Measurements from ENCODE around the gene GALNT18. TPM values are rescaled to one million over a fixed set of nuclear protein-coding genes. Genes with fewer than 3 reads are reported as not detected.

GALNT18 gene
- total and polyA plus RNA-seq, 4 donors, result 17.7 to 109 (median 63.7) TPM

- H3K9ac ChIP-seq (ENCODE audit: insufficient read depth in 1 of 2, low read length in 2 of 2), result no peak overlapping the region
- H3K27ac ChIP-seq (ENCODE audit: low read depth in 1 of 2, low read length in 1 of 2), result no peak overlapping the region
- no peaks in the 10 kb centered on the region for H3K36me3 ChIP-seq (ENCODE audit: control insufficient read depth in 4 of 4, insufficient read depth in 4 of 4, low read length in 4 of 4)
- no peak for DNase-seq
- no peak for ATAC-seq (ENCODE audit: insufficient read depth, low FRiP score)
- TF ChIP-seq CTCF (IDR thresholded peaks at IDR 0.05; ENCODE audit: control extremely low read depth, extremely low read depth), result no peak
- H3K9me3 ChIP-seq (ENCODE audit: control insufficient read depth in 4 of 4, insufficient read depth in 3 of 4, low read length in 3 of 4), result peaks cover 0 to 5% (median 0%) of the 10 kb centered on the region in 4 donors
- no peaks in the 10 kb centered on the region for H3K27me3 ChIP-seq (ENCODE audit: control insufficient read depth in 3 of 3, insufficient read depth in 3 of 3, low read length in 2 of 3)
- WGBS, 2 donors, result 89 to 92% methylated on average over 1 of the region's 1 CpG
- H3K4me1 ChIP-seq (ENCODE audit: control insufficient read depth in 5 of 5, insufficient read depth in 5 of 5, low read length in 5 of 5), result peaks cover 0 to 20% (median 16%) of the 10 kb centered on the region in 5 donors
- H3K4me3 ChIP-seq, result no peak overlapping the region
These were observed 92.8 kb downstream of the GALNT18 start for GRCh38 chr11:11528986-11529385.

GRCh38 chr11:11525283-11525682 is 96.5 kb downstream of the GALNT18 start:
- no peak for ATAC-seq (ENCODE audit: insufficient read depth, low FRiP score)
- no peak overlapping the region for H3K4me3 ChIP-seq
- no peaks in the 10 kb centered on the region for H3K27me3 ChIP-seq (ENCODE audit: control insufficient read depth in 3 of 3, insufficient read depth in 3 of 3, low read length in 2 of 3)
- H3K9me3 ChIP-seq (ENCODE audit: control insufficient read depth in 4 of 4, insufficient read depth in 3 of 4, low read length in 3 of 4), result peaks cover 0 to 5% (median 0%) of the 10 kb centered on the region in 4 donors
- H3K9ac ChIP-seq (ENCODE audit: insufficient read depth in 1 of 2, low read length in 2 of 2), result no peak overlapping the region
- peaks cover 0 to 20% (median 4%) of the 10 kb centered on the region in 5 donors for H3K4me1 ChIP-seq (ENCODE audit: control insufficient read depth in 5 of 5, insufficient read depth in 5 of 5, low read length in 5 of 5)
- no peak overlapping the region for H3K27ac ChIP-seq (ENCODE audit: low read depth in 1 of 2, low read length in 1 of 2)
- TF ChIP-seq CTCF (IDR thresholded peaks at IDR 0.05; ENCODE audit: control extremely low read depth, extremely low read depth), result no peak
- no peaks in the 10 kb centered on the region for H3K36me3 ChIP-seq (ENCODE audit: control insufficient read depth in 4 of 4, insufficient read depth in 4 of 4, low read length in 4 of 4)
- WGBS, 2 donors, result 92 to 96% methylated on average over 4 to 5 of the region's 5 CpGs
- no peak for DNase-seq

- Histone ChIP-seq H3K4me1 (ENCODE audit: control insufficient read depth in 5 of 5, insufficient read depth in 5 of 5, low read length in 5 of 5) (peaks cover 0 to 22% (median under 1%) of the 10 kb centered on the region in 5 donors), H3K27me3 (ENCODE audit: control insufficient read depth in 3 of 3, insufficient read depth in 3 of 3, low read length in 2 of 3) (no peaks in the 10 kb centered on the region), H3K36me3 (ENCODE audit: control insufficient read depth in 4 of 4, insufficient read depth in 4 of 4, low read length in 4 of 4) (no peaks in the 10 kb centered on the region), H3K4me3 (no peak overlapping the region), H3K27ac (ENCODE audit: low read depth in 1 of 2, low read length in 1 of 2) (no peak overlapping the region), H3K9me3 (ENCODE audit: control insufficient read depth in 4 of 4, insufficient read depth in 3 of 4, low read length in 3 of 4) (peaks cover 0 to 5% (median 0%) of the 10 kb centered on the region in 4 donors), H3K9ac (ENCODE audit: insufficient read depth in 1 of 2, low read length in 2 of 2) (no peak overlapping the region)
- WGBS, 2 donors, result 72 to 76% methylated on average over 5 of the region's 5 CpGs
- ATAC-seq (ENCODE audit: insufficient read depth, low FRiP score) (no peak), DNase-seq (no peak)
- TF ChIP-seq CTCF (IDR thresholded peaks at IDR 0.05; ENCODE audit: control extremely low read depth, extremely low read depth), result no peak
These were observed 97.3 kb downstream of the GALNT18 start for GRCh38 chr11:11524436-11525061.

DNA sequence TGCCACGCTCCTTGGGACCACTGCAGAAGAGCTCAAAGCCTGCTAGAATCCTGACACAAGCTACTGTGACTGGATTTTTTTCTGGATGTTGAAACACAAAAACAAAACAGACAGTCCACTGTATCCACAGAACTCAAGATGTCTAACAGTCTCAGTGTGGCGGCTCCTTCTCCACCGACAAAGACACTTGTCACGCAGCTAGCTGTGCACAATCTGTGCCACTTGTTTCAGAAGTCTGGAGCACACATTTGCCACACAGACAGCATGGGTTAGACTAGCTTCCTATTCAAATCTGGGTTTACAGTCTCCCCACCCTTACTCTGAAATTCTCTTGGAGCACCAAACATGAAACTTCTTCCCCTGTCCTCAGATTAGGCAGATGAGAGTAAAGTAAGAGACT is 99.2 kb downstream of the GALNT18 start:
- ATAC-seq (ENCODE audit: insufficient read depth, low FRiP score), result no peak
- 95 to 99% methylated on average over 4 of the region's 4 CpGs for WGBS, 2 donors
- H3K9me3 ChIP-seq (ENCODE audit: control insufficient read depth in 4 of 4, insufficient read depth in 3 of 4, low read length in 3 of 4), result peaks cover 0 to 2% (median 0%) of the 10 kb centered on the region in 4 donors
- H3K4me1 ChIP-seq (ENCODE audit: control insufficient read depth in 5 of 5, insufficient read depth in 5 of 5, low read length in 5 of 5), result peaks cover 0 to 27% (median 0%) of the 10 kb centered on the region in 5 donors
- no peak overlapping the region for H3K4me3 ChIP-seq
- DNase-seq, result no peak
- no peak overlapping the region for H3K27ac ChIP-seq (ENCODE audit: low read depth in 1 of 2, low read length in 1 of 2)
- no peaks in the 10 kb centered on the region for H3K36me3 ChIP-seq (ENCODE audit: control insufficient read depth in 4 of 4, insufficient read depth in 4 of 4, low read length in 4 of 4)
- H3K27me3 ChIP-seq (ENCODE audit: control insufficient read depth in 3 of 3, insufficient read depth in 3 of 3, low read length in 2 of 3), result no peaks in the 10 kb centered on the region
- no peak for TF ChIP-seq CTCF (IDR thresholded peaks at IDR 0.05; ENCODE audit: control extremely low read depth, extremely low read depth)
- no peak overlapping the region for H3K9ac ChIP-seq (ENCODE audit: insufficient read depth in 1 of 2, low read length in 2 of 2)
